Thoracic aorta (tissue), 2 donors: ENCODE results near the gene TLCD5. TPM values are rescaled to one million over a fixed set of nuclear protein-coding genes. Genes with fewer than 3 reads are reported as not detected.

Experiments used
- ATAC-seq: fragments of 150-250 bp; one replicate; pipeline ENCODE4 v1.8.0; 2017; ENCODE audit warnings: low read depth; ENCODE audit not compliant: insufficient number of reproducible peaks, low FRiP score
- DNase-seq: peaks from one replicate; pipeline ENCODE4 v3.0.0-alpha.2; 2020; ENCODE audit warnings: low spot score
- H3K27ac ChIP-seq, 2 donors: fragments of 200-600 bp; sonication (generic); 1 replicate in 1 of 2; 2 replicates in 1 of 2; pipeline ENCODE4 v1.5.1; 2016; ENCODE audit warnings: mild to moderate bottlenecking in 2 of 2, moderate library complexity in 2 of 2
- H3K27me3 ChIP-seq: fragments of 200-600 bp; sonication (generic); replicated peaks from 2 replicates; pipeline ENCODE4 v1.6.0; 2016; ENCODE audit warnings: mild to moderate bottlenecking; ENCODE audit not compliant: insufficient read depth
- H3K36me3 ChIP-seq: fragments of 200-600 bp; sonication (generic); one replicate; pipeline ENCODE4 v1.5.1; 2016
- H3K4me1 ChIP-seq, 2 donors: fragments of 200-600 bp; sonication (generic); 1 replicate in 1 of 2; 2 replicates in 1 of 2; pipeline versions ENCODE4 v1.5.1 to v1.6.0; 2016; ENCODE audit warnings: low read depth in 2 of 2, mild to moderate bottlenecking in 1 of 2; ENCODE audit not compliant: control insufficient read depth in 1 of 2
- H3K4me3 ChIP-seq: fragments of 200-600 bp; sonication (generic); 2 replicates; pipeline ENCODE4 v1.5.1; 2016; ENCODE audit warnings: mild to moderate bottlenecking
- H3K9me3 ChIP-seq: fragments of 200-600 bp; sonication (generic); 2 replicates; pipeline ENCODE4 v1.5.1; 2016
- total RNA-seq, 2 donors: library from RNA; depleted of rRNA; stranded (reverse); fragments of >200 nt; gene quantifications; one replicate each; pipeline versions ENCODE4 v1.1.0 to v1.2.3, GENCODE V29; 2016
- TF ChIP-seq, protein P1 (sequence below): fragments of 200-600 bp; sonication (generic); IDR thresholded peaks from one replicate; pipeline ENCODE4 v1.5.1; 2019; ENCODE audit warnings: antibody characterized with exemption

Gene TLCD5
- total RNA-seq, 2 donors from 2014 or later = 8.0 to 10.7 TPM

DNA sequence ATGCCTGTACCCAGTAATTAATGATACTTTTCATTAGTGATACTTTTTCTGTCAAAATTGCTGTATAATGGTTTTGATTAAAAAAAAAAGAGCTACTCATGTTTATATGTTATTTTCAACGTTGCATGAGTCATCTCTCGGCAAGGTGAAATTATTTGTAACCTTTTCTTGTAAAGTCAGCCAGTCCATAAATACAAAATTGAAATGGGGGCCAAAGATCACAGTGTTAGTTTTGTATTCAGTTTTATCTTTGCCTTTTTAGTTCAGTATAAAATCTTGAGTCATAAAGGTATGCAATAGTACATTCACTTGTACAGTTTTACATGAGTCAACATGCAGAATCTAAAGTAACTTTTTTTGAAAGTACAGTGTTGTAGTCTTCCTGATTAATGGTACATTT lies 15.4 kb downstream of the TLCD5 start:
- DNase-seq = no peak
- Histone ChIP-seq H3K4me1 (peaks cover 29 to 65% of the 10 kb centered on the region in 2 donors), H3K27me3 (no peaks in the 10 kb centered on the region), H3K4me3 (peak overlapping the region; percentile 86), H3K9me3 (no peaks in the 10 kb centered on the region), H3K27ac (no peak overlapping the region), H3K36me3 (no peaks in the 10 kb centered on the region)
- TF ChIP-seq, protein P1, sequence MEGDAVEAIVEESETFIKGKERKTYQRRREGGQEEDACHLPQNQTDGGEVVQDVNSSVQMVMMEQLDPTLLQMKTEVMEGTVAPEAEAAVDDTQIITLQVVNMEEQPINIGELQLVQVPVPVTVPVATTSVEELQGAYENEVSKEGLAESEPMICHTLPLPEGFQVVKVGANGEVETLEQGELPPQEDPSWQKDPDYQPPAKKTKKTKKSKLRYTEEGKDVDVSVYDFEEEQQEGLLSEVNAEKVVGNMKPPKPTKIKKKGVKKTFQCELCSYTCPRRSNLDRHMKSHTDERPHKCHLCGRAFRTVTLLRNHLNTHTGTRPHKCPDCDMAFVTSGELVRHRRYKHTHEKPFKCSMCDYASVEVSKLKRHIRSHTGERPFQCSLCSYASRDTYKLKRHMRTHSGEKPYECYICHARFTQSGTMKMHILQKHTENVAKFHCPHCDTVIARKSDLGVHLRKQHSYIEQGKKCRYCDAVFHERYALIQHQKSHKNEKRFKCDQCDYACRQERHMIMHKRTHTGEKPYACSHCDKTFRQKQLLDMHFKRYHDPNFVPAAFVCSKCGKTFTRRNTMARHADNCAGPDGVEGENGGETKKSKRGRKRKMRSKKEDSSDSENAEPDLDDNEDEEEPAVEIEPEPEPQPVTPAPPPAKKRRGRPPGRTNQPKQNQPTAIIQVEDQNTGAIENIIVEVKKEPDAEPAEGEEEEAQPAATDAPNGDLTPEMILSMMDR = no peak
- no peak for ATAC-seq

DNA sequence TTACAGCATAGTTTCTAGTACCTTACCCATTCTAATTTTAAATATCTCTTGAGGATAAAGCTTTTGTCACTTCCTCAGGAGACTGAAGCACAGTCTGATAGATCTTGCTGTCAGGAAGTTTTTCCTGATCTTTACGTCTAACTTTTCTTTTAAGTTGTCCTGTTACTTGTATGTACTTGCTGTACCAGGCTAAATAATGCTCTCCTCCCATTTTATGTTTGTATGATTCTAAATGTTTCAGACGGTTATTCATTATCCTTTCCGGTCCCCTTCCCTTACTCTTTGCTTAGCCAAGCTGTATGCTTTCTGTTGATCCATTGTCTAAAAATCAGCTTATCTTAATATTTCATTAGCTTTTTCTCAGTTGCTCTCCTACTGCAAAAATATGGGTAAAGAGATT lies 17.1 kb downstream of the TLCD5 start:
- Histone ChIP-seq H3K27me3 (no peaks in the 10 kb centered on the region), H3K4me3 (no peak overlapping the region), H3K27ac (no peak overlapping the region), H3K4me1 (peaks cover 39 to 79% of the 10 kb centered on the region in 2 donors), H3K36me3 (no peaks in the 10 kb centered on the region), H3K9me3 (no peaks in the 10 kb centered on the region)
- TF ChIP-seq, protein P1 = no peak
- DNase-seq (no peak), ATAC-seq (no peak)

DNA sequence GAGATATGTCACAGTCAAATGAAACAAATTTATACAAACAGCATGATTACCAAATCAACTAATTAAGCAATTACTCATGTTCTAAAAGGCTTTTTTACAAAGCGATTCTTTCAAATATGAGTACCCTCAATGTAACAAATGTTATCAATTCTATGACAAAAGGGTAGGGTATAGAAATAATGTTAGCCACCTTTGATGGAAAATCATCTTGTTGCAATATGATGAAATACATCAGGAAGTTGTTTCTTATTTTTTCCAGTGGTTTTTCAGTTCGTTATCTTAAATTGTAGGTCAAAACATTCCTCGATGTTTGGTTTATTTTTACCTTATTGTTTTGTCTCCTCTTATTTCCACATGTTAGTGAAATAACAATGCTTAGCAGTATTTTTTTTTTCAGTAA lies 17.6 kb downstream of the TLCD5 start:
- peaks cover 41 to 83% of the 10 kb centered on the region in 2 donors for H3K4me1 ChIP-seq
- no peak for ATAC-seq
- no peaks in the 10 kb centered on the region for H3K27me3 ChIP-seq
- no peak for DNase-seq
- H3K27ac ChIP-seq = no peak overlapping the region
- no peaks in the 10 kb centered on the region for H3K9me3 ChIP-seq
- no peaks in the 10 kb centered on the region for H3K36me3 ChIP-seq
- TF ChIP-seq, protein P1 = no peak
- no peak overlapping the region for H3K4me3 ChIP-seq

DNA sequence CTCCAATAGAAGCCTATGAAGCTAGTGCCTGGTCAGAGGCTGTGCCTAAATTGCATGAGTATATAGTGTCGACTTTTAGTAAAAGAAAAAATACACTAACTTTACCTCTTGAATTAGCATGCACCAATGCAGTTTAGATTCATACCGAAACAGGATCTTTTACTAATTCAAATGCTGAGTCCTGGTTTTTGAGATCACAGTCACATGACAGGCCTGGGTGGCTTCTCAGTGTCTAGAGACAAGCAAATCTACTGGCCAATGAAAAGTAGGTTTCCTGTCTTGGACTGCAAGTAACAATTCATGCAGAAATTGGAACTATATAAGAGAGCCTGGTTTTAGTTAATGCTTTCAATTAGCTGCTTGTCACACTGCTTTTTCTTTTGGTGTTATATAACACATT lies 18.3 kb downstream of the TLCD5 start:
- no peak for DNase-seq
- Histone ChIP-seq H3K4me1 (peaks cover 45 to 90% of the 10 kb centered on the region in 2 donors), H3K36me3 (no peaks in the 10 kb centered on the region), H3K27ac (no peak overlapping the region), H3K9me3 (no peaks in the 10 kb centered on the region), H3K27me3 (no peaks in the 10 kb centered on the region), H3K4me3 (no peak overlapping the region)
- TF ChIP-seq, protein P1 = no peak
- no peak for ATAC-seq

DNA sequence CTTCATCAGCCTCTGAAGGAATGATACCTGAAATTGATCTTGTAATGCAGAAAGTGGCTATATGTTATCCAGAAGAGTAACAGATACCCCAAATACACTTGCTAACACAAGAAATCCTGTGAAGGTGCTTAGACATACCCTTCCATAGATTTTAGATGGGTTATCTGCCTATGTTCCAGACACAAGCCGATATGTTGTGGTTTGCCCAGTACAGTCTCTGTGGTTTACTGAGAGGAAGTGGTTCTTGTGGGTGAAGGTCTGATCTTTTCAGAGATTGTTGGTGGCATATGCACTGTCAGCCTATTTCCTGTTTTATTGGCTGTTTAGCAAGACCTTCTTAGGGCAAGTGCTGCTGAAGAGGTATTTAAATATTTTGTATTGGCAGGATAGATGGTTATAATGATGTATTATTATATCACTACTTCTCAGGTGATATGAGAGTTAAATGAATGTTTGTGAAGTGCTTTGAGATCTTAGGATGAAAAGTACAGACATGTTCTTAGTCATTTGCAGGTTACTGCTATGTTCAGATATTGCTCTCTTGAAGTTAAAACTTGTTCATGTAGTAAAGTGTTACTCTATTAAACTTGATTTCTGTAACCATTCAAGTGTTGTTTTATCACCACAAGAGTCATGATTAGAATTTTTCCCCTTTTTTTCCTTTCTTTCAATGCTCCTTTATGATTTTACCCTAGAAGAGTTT lies 19.4 kb downstream of the TLCD5 start:
- Histone ChIP-seq H3K27ac (no peak overlapping the region), H3K36me3 (no peaks in the 10 kb centered on the region), H3K9me3 (no peaks in the 10 kb centered on the region), H3K4me1 (peaks cover 48 to 94% of the 10 kb centered on the region in 2 donors), H3K27me3 (no peaks in the 10 kb centered on the region), H3K4me3 (no peak overlapping the region)
- DNase-seq (no peak), ATAC-seq (no peak)
- TF ChIP-seq, protein P1 = no peak
